CD4-positive, alpha-beta T cell (primary cell): ENCODE measurements around the gene AXIN1. TPM values are rescaled to one million over a fixed set of nuclear protein-coding genes. Genes with fewer than 3 reads are reported as not detected.

Source experiments
- ATAC-seq: fragments of 200-7000 bp; cut with Tn5 transposase; one replicate; pipeline ENCODE4 v1.10.0; 2022; ENCODE audit warnings: mild to moderate bottlenecking; ENCODE audit not compliant: poor library complexity
- CTCF ChIA-PET: fragments of 350-600 bp; sonication (Branson Sonifier 250); formaldehyde crosslinking; loops from one replicate; lab custom pipeline; 2021; ENCODE audit warnings: antibody characterized with exemption, inconsistent platforms; lab: Charles Lee
- POLR2A ChIA-PET: fragments of 350-600 bp; sonication (Branson Sonifier 250); formaldehyde crosslinking; loops from one replicate; lab custom pipeline; 2021; ENCODE audit warnings: antibody characterized with exemption, inconsistent platforms; lab: Charles Lee
- DNase-seq, 14 experiments: peaks; one replicate each; pipeline ENCODE4 v3.0.0-alpha.2; 2013 to 2020; ENCODE audit warnings: mixed read lengths in 2 of 14
- H3K27ac ChIP-seq, 2 donors: one replicate each; pipeline versions ENCODE4 v1.5.1 to v1.7.0; 2013; ENCODE audit warnings: low read length in 2 of 2, low read depth in 1 of 2, mild to moderate bottlenecking in 1 of 2
- H3K27me3 ChIP-seq, 2 experiments: 1 replicate in 1 of 2; 2 replicates in 1 of 2; pipeline versions ENCODE4 v1.6.1 to v1.7.0; 2013; ENCODE audit warnings: low read length in 2 of 2, control low read depth in 1 of 2, mild to moderate bottlenecking in 1 of 2, moderate library complexity in 1 of 2; ENCODE audit not compliant: insufficient read depth in 2 of 2, control insufficient read depth in 1 of 2
- H3K36me3 ChIP-seq: one replicate; pipeline ENCODE4 v1.6.1; 2013; ENCODE audit warnings: low read length, control low read depth; ENCODE audit not compliant: insufficient read depth
- H3K4me1 ChIP-seq: one replicate; pipeline ENCODE4 v1.6.1; 2013; ENCODE audit warnings: low read length, control low read depth; ENCODE audit not compliant: insufficient read depth
- H3K4me3 ChIP-seq: one replicate; pipeline ENCODE4 v1.5.1; 2013; ENCODE audit warnings: mild to moderate bottlenecking, low read length, moderate library complexity
- H3K9me3 ChIP-seq, 2 experiments: 1 replicate in 1 of 2; 2 replicates in 1 of 2; pipeline versions ENCODE4 v1.6.1 to v1.7.0; 2013; ENCODE audit warnings: low read length in 2 of 2, mild to moderate bottlenecking in 2 of 2, control low read depth in 1 of 2, moderate library complexity in 1 of 2; ENCODE audit not compliant: control insufficient read depth in 1 of 2, insufficient read depth in 1 of 2
- H3K27ac Mint-ChIP-seq: one replicate; pipeline ENCODE4 v1.8.0; 2020; ENCODE audit warnings: mixed read lengths
- H3K27me3 Mint-ChIP-seq: one replicate; pipeline ENCODE4 v1.8.0; 2021; ENCODE audit warnings: mixed read lengths
- H3K36me3 Mint-ChIP-seq: one replicate; pipeline ENCODE4 v1.8.0; 2021; ENCODE audit warnings: low read depth, mixed read lengths
- H3K4me1 Mint-ChIP-seq: one replicate; pipeline ENCODE4 v1.8.0; 2021; ENCODE audit warnings: low read depth, mixed read lengths
- H3K4me3 Mint-ChIP-seq: one replicate; pipeline ENCODE4 v1.8.0; 2020; ENCODE audit warnings: mild to moderate bottlenecking, mixed read lengths
- H3K9me3 Mint-ChIP-seq: one replicate; pipeline ENCODE4 v1.8.0; 2020; ENCODE audit warnings: mixed read lengths
- CTCF ChIP-seq: fragments of 200-600 bp; IDR thresholded peaks from one replicate; pipeline ENCODE4 v1.8.0; 2022; ENCODE audit warnings: antibody characterized with exemption, mild to moderate bottlenecking
- intact Hi-C, 2 experiments: fragments of 100-400 bp; cut with DNase I in 1 of 2; cut with micrococcal nuclease in 1 of 2; formaldehyde crosslinking; loops; one replicate each; pipeline versions ENCODE4 v1.15.1 to v1.9.0; 2023 to 2025; cut with DNase I, micrococcal nuclease
- total RNA-seq, 174 experiments: library from RNA in 2 of 174; stranded (reverse) in 2 of 174; gene quantifications; one replicate each; pipeline ENCODE4 v1.2.3 and lab custom pipeline; 2021 to 2026

Gene AXIN1
- total RNA-seq, 2 experiments from 2014 or later = 24.7 to 26.3 TPM

- peak; percentile 74 for ATAC-seq
- Histone ChIP-seq H3K27me3 (peaks cover 21 to 25% of the 10 kb centered on the region in 2 experiments), H3K36me3 (no peaks in the 10 kb centered on the region), H3K27ac (no peak overlapping the region), H3K4me1 (peaks cover 34% of the 10 kb centered on the region), H3K4me3 (no peak overlapping the region), H3K9me3 (peaks cover 0 to 6% of the 10 kb centered on the region in 2 experiments)
- H3K9me3 Mint-ChIP-seq = no peaks in the 10 kb centered on the region
- no peak overlapping the region for H3K4me3 Mint-ChIP-seq
- peaks cover 32% of the 10 kb centered on the region for H3K27me3 Mint-ChIP-seq
- ChIA-PET CTCF (no interaction called here), POLR2A (no interaction called here)
- no peak overlapping the region for H3K27ac Mint-ChIP-seq
- H3K36me3 Mint-ChIP-seq = no peaks in the 10 kb centered on the region
- no peak for TF ChIP-seq CTCF
- intact Hi-C loops = no loop called here
- peak in 4 of 14 experiments; percentile 23 to 78 (median 70) for DNase-seq
- peaks cover 7% of the 10 kb centered on the region for H3K4me1 Mint-ChIP-seq
Measured at GRCh38 chr16:278863-279366, 73.6 kb downstream of the AXIN1 start.

- DNase-seq (no peak), ATAC-seq (no peak)
- peak overlapping the region; percentile 38 for H3K4me3 Mint-ChIP-seq
- peaks cover 19 to 25% of the 10 kb centered on the region in 2 experiments for H3K27me3 ChIP-seq
- intact Hi-C loops = no loop called here
- no peak overlapping the region for H3K27ac Mint-ChIP-seq
- peaks cover 37% of the 10 kb centered on the region for H3K27me3 Mint-ChIP-seq
- no peak for TF ChIP-seq CTCF
- peaks cover 7% of the 10 kb centered on the region for H3K4me1 Mint-ChIP-seq
- H3K9me3 Mint-ChIP-seq = no peaks in the 10 kb centered on the region
- no peaks in the 10 kb centered on the region for H3K36me3 Mint-ChIP-seq
- peaks cover 34% of the 10 kb centered on the region for H3K4me1 ChIP-seq
- ChIA-PET CTCF (no interaction called here), POLR2A (no interaction called here)
- peaks cover 0 to 6% of the 10 kb centered on the region in 2 experiments for H3K9me3 ChIP-seq
- no peak overlapping the region for H3K4me3 ChIP-seq
- no peaks in the 10 kb centered on the region for H3K36me3 ChIP-seq
- H3K27ac ChIP-seq = no peak overlapping the region
Measured at GRCh38 chr16:276426-277077, 76.0 kb downstream of the AXIN1 start.

GRCh38 chr16:275786-276232 lies 76.7 kb downstream of the AXIN1 start, which contains the start of gene RGS11:
Gene RGS11, minus strand, starts transcription at chr16:275944. Its CDS starts 33 bp downstream, at chr16:275911.
- Histone ChIP-seq H3K36me3 (no peaks in the 10 kb centered on the region), H3K27me3 (peaks cover 12 to 20% of the 10 kb centered on the region in 2 experiments), H3K9me3 (peaks cover 0 to 1% of the 10 kb centered on the region in 2 experiments), H3K4me1 (peaks cover 26% of the 10 kb centered on the region), H3K4me3 (no peak within 1 kb of the TSS), H3K27ac (no peak within 1 kb of the TSS)
- ATAC-seq (no peak), DNase-seq (no peak)
- peaks cover 7% of the 10 kb centered on the region for H3K4me1 Mint-ChIP-seq
- ChIA-PET POLR2A (no interaction called here), CTCF (no interaction called here)
- intact Hi-C loops = no loop called here
- H3K27ac Mint-ChIP-seq = no peak within 1 kb of the TSS
- TF ChIP-seq CTCF = no peak
- H3K27me3 Mint-ChIP-seq = peaks cover 37% of the 10 kb centered on the region
- no peaks in the 10 kb centered on the region for H3K9me3 Mint-ChIP-seq
- H3K36me3 Mint-ChIP-seq = no peaks in the 10 kb centered on the region
- H3K4me3 Mint-ChIP-seq = peak within 1 kb of the TSS; percentile 65
